Chondrocyte (in vitro differentiated cells): ENCODE data around the gene ST3GAL4. TPM values are rescaled to one million over a fixed set of nuclear protein-coding genes. Genes with fewer than 3 reads are reported as not detected.

Experiments used
- DNase-seq: peaks from one replicate; pipeline ENCODE4 v3.0.0; 2021; ENCODE audit warnings: mixed read lengths, low spot score
- H3K27ac Mint-ChIP-seq: one replicate; pipeline ENCODE4 v1.8.0; 2021; ENCODE audit warnings: mild to moderate bottlenecking, moderate library complexity, mixed read lengths; ENCODE audit not compliant: unreplicated experiment
- H3K27me3 Mint-ChIP-seq: 2 replicates; pipeline ENCODE4 v1.8.0; 2021; ENCODE audit warnings: low read depth, mixed read lengths
- H3K36me3 Mint-ChIP-seq: 2 replicates; pipeline ENCODE4 v1.8.0; 2021; ENCODE audit warnings: low read depth, mixed read lengths
- H3K4me1 Mint-ChIP-seq: 2 replicates; pipeline ENCODE4 v1.8.0; 2021; ENCODE audit warnings: low read depth, mild to moderate bottlenecking, mixed read lengths
- H3K4me3 Mint-ChIP-seq: one replicate; pipeline ENCODE4 v1.8.0; 2021; ENCODE audit warnings: mild to moderate bottlenecking, moderate library complexity, mixed read lengths; ENCODE audit not compliant: unreplicated experiment
- H3K9me3 Mint-ChIP-seq: 2 replicates; pipeline ENCODE4 v1.8.0; 2021; ENCODE audit warnings: low read depth, mixed read lengths
- total RNA-seq: library from RNA; stranded (reverse); gene quantifications from 3 replicates; pipeline ENCODE4 v1.2.1, GENCODE V29; 2021
- TF ChIP-seq, protein P1 (sequence below): fragments of 200-600 bp; sonication (generic); IDR thresholded peaks from 2 replicates; pipeline ENCODE4 v1.5.0; 2021; ENCODE audit warnings: antibody characterized with exemption, mild to moderate bottlenecking, moderate library complexity

Gene ST3GAL4
- total RNA-seq, 1 donor from 2014 or later, result 30.7 TPM

DNA sequence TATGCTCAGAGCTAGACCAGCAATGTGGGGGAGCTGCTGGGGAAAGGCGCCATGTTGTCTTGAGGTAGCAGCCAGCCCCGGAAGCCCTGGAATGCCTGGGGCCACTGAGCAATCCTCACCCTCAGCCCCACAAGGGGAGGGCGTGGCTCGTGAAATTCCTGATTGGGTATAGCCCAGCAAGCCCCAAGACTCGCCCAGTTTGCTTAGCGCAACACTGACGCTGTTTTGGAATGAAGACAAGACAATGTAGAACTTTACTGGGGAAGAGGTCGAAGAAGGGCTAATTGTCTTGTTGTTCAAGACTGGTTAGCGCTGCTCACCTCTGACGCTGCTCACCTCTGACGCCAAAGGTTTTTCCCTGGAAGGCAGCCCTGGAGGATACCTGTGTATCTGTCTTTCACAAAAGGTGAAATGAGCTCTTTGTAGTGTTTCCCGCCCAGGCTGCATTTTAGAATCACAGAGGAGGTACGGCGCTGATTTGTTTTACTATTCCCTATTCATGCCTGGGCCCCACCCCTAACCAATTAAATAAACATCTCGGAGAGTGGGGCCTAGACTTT is 47.6 kb downstream of the ST3GAL4 start:
- TF ChIP-seq, protein P1, sequence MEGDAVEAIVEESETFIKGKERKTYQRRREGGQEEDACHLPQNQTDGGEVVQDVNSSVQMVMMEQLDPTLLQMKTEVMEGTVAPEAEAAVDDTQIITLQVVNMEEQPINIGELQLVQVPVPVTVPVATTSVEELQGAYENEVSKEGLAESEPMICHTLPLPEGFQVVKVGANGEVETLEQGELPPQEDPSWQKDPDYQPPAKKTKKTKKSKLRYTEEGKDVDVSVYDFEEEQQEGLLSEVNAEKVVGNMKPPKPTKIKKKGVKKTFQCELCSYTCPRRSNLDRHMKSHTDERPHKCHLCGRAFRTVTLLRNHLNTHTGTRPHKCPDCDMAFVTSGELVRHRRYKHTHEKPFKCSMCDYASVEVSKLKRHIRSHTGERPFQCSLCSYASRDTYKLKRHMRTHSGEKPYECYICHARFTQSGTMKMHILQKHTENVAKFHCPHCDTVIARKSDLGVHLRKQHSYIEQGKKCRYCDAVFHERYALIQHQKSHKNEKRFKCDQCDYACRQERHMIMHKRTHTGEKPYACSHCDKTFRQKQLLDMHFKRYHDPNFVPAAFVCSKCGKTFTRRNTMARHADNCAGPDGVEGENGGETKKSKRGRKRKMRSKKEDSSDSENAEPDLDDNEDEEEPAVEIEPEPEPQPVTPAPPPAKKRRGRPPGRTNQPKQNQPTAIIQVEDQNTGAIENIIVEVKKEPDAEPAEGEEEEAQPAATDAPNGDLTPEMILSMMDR, result no peak
- Mint-ChIP-seq H3K4me3 (no peak overlapping the region), H3K36me3 (peaks cover 7% of the 10 kb centered on the region), H3K9me3 (no peaks in the 10 kb centered on the region), H3K27me3 (no peaks in the 10 kb centered on the region), H3K27ac (no peak overlapping the region), H3K4me1 (peaks cover 26% of the 10 kb centered on the region)
- DNase-seq, result peak; percentile 72

- TF ChIP-seq, protein P1, result no peak
- Mint-ChIP-seq H3K36me3 (peaks cover 9% of the 10 kb centered on the region), H3K9me3 (no peaks in the 10 kb centered on the region), H3K4me3 (no peak overlapping the region), H3K27me3 (no peaks in the 10 kb centered on the region), H3K4me1 (peaks cover 26% of the 10 kb centered on the region), H3K27ac (no peak overlapping the region)
- DNase-seq, result peak; percentile 29
Measured at GRCh38 chr11:126403658-126404057, 48.2 kb downstream of the ST3GAL4 start.

GRCh38 chr11:126404367-126404766 is 48.9 kb downstream of the ST3GAL4 start:
- Mint-ChIP-seq H3K4me3 (no peak overlapping the region), H3K36me3 (peaks cover 14% of the 10 kb centered on the region), H3K27ac (no peak overlapping the region), H3K4me1 (peaks cover 26% of the 10 kb centered on the region), H3K27me3 (no peaks in the 10 kb centered on the region), H3K9me3 (no peaks in the 10 kb centered on the region)
- DNase-seq, result no peak
- TF ChIP-seq, protein P1, result no peak

DNA sequence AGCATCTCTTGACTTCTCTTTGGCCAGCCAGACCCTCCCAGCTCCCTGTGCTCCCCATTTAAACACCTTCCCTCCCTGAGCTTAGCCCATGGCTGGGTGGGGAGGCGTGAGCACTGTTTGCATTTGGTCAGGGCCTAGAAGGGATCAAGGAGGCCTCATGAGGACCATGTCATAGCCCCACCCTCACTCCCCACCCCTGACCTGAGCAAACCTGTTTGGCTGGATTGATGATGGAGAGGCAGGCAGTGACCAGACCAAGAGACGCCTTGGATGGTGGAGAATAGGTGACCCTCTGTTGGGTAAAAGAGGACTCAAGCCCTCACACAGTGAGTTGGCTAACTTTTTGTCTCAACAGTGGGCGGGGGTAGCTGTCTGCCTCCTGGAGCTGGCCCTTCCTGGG is 49.9 kb downstream of the ST3GAL4 start:
- H3K4me3 Mint-ChIP-seq, result no peak overlapping the region
- H3K36me3 Mint-ChIP-seq, result peaks cover 18% of the 10 kb centered on the region
- no peaks in the 10 kb centered on the region for H3K27me3 Mint-ChIP-seq
- no peaks in the 10 kb centered on the region for H3K9me3 Mint-ChIP-seq
- peaks cover 29% of the 10 kb centered on the region for H3K4me1 Mint-ChIP-seq
- TF ChIP-seq, protein P1, result no peak
- DNase-seq, result peak; percentile 30
- no peak overlapping the region for H3K27ac Mint-ChIP-seq

DNA sequence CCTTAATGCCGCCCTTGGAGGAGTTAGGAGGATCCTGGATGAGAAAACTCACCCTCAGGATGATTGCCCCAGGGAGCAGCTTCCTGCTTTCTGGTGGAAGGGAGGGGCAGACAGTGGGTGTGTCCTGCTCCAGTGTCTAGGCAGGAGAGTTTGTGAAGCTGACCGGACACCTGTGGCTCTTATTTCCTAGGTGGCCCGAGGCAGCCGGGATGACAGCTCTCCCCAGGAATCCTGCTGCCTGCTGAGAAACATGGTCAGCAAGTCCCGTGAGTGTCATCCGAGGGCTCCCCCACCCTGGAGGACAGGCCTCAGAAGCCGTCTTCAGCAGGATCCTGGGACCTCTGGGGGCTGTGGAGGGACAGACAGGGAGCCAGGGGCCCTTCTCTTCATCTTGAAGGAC is 50.4 kb downstream of the ST3GAL4 start:
- H3K27me3 Mint-ChIP-seq, result no peaks in the 10 kb centered on the region
- no peak overlapping the region for H3K27ac Mint-ChIP-seq
- DNase-seq, result peak; percentile 59
- peaks cover 22% of the 10 kb centered on the region for H3K36me3 Mint-ChIP-seq
- H3K4me1 Mint-ChIP-seq, result peaks cover 32% of the 10 kb centered on the region
- TF ChIP-seq, protein P1, result no peak
- no peak overlapping the region for H3K4me3 Mint-ChIP-seq
- H3K9me3 Mint-ChIP-seq, result no peaks in the 10 kb centered on the region
